K562 (cell line): ENCODE measurements around the gene MADD. TPM values are rescaled to one million over a fixed set of nuclear protein-coding genes. Genes with fewer than 3 reads are reported as not detected.
A peak's percentile ranks its signal among the peaks of the same experiment; 100 is the strongest.

Experiments
- CBFB ChIP-seq: sonication (generic); formaldehyde crosslinking; IDR thresholded peaks from 2 replicates; pipeline ENCODE4 v1.4.0; 2020; ENCODE audit warnings: mild to moderate bottlenecking, missing genetic modification reagents
- DDX20 ChIP-seq: fragments of 450-650 bp; IDR thresholded peaks from 2 replicates; pipeline ENCODE4 v1.6.1; 2016; ENCODE audit warnings: missing genetic modification characterization, low read depth, mild to moderate bottlenecking, missing compliant biosample characterization, moderate library complexity
- FOXP1 ChIP-seq: sonication (generic); formaldehyde crosslinking; IDR thresholded peaks from 2 replicates; pipeline ENCODE4 v1.8.0; 2022; ENCODE audit warnings: mild to moderate bottlenecking, missing genetic modification reagents
- GTF2F1 ChIP-seq: IDR thresholded peaks from 2 replicates; pipeline ENCODE4 v1.6.1; 2011; ENCODE audit warnings: low read depth, low read length, improper control_type of control experiment
- HNRNPH1 ChIP-seq: fragments of 200-400 bp; formaldehyde crosslinking; optimal IDR thresholded peaks from 2 replicates; pipeline ENCODE3; 2017; ENCODE audit warnings: low read depth, mild to moderate bottlenecking, low read length, moderate library complexity
- ILF3 ChIP-seq: fragments of 450-650 bp; IDR thresholded peaks from 2 replicates; pipeline ENCODE4 v1.6.1; 2018; ENCODE audit warnings: antibody characterized with exemption, mild to moderate bottlenecking, moderate library complexity, borderline replicate concordance
- LARP7 ChIP-seq: fragments of 450-650 bp; IDR thresholded peaks from 2 replicates; pipeline ENCODE4 v1.6.1; 2016
- MBD2 ChIP-seq: sonication (generic); IDR thresholded peaks from 2 replicates; pipeline ENCODE4 v1.6.1; 2016; ENCODE audit warnings: low read depth, borderline replicate concordance
- MTF1 ChIP-seq: fragments of 250-450 bp; sonication (Bioruptor Pico); IDR thresholded peaks from 2 replicates; pipeline ENCODE4 v1.9.0; 2021; ENCODE audit warnings: moderate library complexity, mild to moderate bottlenecking, inconsistent platforms, borderline replicate concordance
- RBM17 ChIP-seq: fragments of 200-400 bp; formaldehyde crosslinking; IDR thresholded peaks from 2 replicates; pipeline ENCODE4 v1.6.1; 2017; ENCODE audit warnings: low read depth, mild to moderate bottlenecking, low read length, borderline replicate concordance
- SREBF1 ChIP-seq: fragments of 150-350 bp; IDR thresholded peaks from 2 replicates; pipeline ENCODE4 v1.6.1; 2014; ENCODE audit warnings: antibody characterized with exemption, low read depth, low read length, borderline replicate concordance
- SUPT5H ChIP-seq: fragments of 450-650 bp; IDR thresholded peaks from 2 replicates; pipeline ENCODE4 v1.6.1; 2016
- ZBED1 ChIP-seq: IDR thresholded peaks from 2 replicates; pipeline ENCODE4 v1.6.1; 2014
- ZBTB8A ChIP-seq: fragments of 450-650 bp; IDR thresholded peaks from 2 replicates; pipeline ENCODE4 v1.6.1; 2018; ENCODE audit warnings: mild to moderate bottlenecking, moderate library complexity; ENCODE audit not compliant: partially characterized antibody
- ZKSCAN3 ChIP-seq: fragments of 250-450 bp; sonication (Bioruptor Pico); IDR thresholded peaks from 2 replicates; pipeline ENCODE4 v1.4.0; 2020
- ZNF133 ChIP-seq: fragments of 250-450 bp; sonication (Bioruptor Pico); IDR thresholded peaks from 2 replicates; pipeline ENCODE4 v1.4.0; 2020; ENCODE audit warnings: mild to moderate bottlenecking
- ZNF324 ChIP-seq: fragments of 250-450 bp; sonication (Bioruptor Pico); IDR thresholded peaks from 2 replicates; pipeline ENCODE4 v1.4.0; 2020; ENCODE audit warnings: mild to moderate bottlenecking
- ZNF445 ChIP-seq: fragments of 250-450 bp; sonication (Bioruptor Pico); IDR thresholded peaks from 2 replicates; pipeline ENCODE4 v1.4.0; 2020; ENCODE audit warnings: low read depth, mild to moderate bottlenecking, moderate library complexity
- ZNF561 ChIP-seq: fragments of 450-650 bp; formaldehyde crosslinking; conservative IDR thresholded peaks from 2 replicates; pipeline ENCODE4 v1.4.0; 2020; ENCODE audit warnings: mild to moderate bottlenecking, moderate library complexity
- ZNF57 ChIP-seq: fragments of 450-650 bp; formaldehyde crosslinking; IDR thresholded peaks from 2 replicates; pipeline ENCODE4 v1.4.0; 2020; ENCODE audit warnings: mild to moderate bottlenecking, moderate library complexity
- ZNF589 ChIP-seq: fragments of 200-800 bp; sonication (Bioruptor generic); IDR thresholded peaks from 2 replicates; pipeline ENCODE4 v1.6.1; 2016; ENCODE audit warnings: low read depth, missing genetic modification characterization, missing compliant biosample characterization
- ZNF644 ChIP-seq: fragments of 200-800 bp; sonication (Bioruptor generic); IDR thresholded peaks from 2 replicates; pipeline ENCODE4 v1.6.1; 2016; ENCODE audit warnings: low read depth, missing genetic modification characterization, missing compliant biosample characterization
- polyA plus RNA-seq, 8 experiments: library from polyadenylated mRNA; depleted of rRNA in 4 of 8; stranded (reverse) in 5 of 8; unstranded in 3 of 8; fragments of >200 nt; fragmentation: Nextera tagmentation in 2 of 8; fragmentation: Illumina TruSeq in 1 of 8; extraction: Ambion mirVana in 2 of 8; extraction: Trizol in 1 of 8; gene quantifications; 2 replicates each; pipeline versions ENCODE4 v1.2.1 to v1.2.3, GENCODE V29; 2011 to 2014; ENCODE audit warnings: inconsistent platforms in 1 of 8, missing spikeins in 1 of 8
- total RNA-seq, 7 experiments: library from RNA; depleted of rRNA in 6 of 7; stranded (reverse); fragments of >200 nt in 6 of 7; fragmentation: Illumina TruSeq in 2 of 7; extraction: Trizol in 2 of 7; gene quantifications; 2 replicates each; pipeline versions ENCODE4 v1.2.1 to v1.2.3, GENCODE V29; 2011 to 2021; ENCODE audit warnings: low replicate concordance in 1 of 7
- TF ChIP-seq, protein P1 (sequence below): fragments of 450-650 bp; IDR thresholded peaks from 2 replicates; pipeline ENCODE4 v1.6.1; 2017; ENCODE audit warnings: antibody characterized with exemption
- TF ChIP-seq, protein P2 (sequence below): sonication (generic); formaldehyde crosslinking; IDR thresholded peaks from 2 replicates; pipeline ENCODE4 v1.8.0; 2022; ENCODE audit warnings: missing genetic modification reagents, mild to moderate bottlenecking, borderline replicate concordance
- TF ChIP-seq, protein P3 (sequence below): fragments of 450-650 bp; conservative IDR thresholded peaks from 2 replicates; pipeline ENCODE4 v1.6.1; 2016; ENCODE audit warnings: missing genetic modification characterization, low read depth, mild to moderate bottlenecking, missing compliant biosample characterization, moderate library complexity

MADD gene
- total and polyA plus RNA-seq, 9 of the 15 experiments (the other 6 are each of a cell fraction or from before 2014, with no cell fraction given): 0.68 to 57.6 (median 33.6) TPM

DNA sequence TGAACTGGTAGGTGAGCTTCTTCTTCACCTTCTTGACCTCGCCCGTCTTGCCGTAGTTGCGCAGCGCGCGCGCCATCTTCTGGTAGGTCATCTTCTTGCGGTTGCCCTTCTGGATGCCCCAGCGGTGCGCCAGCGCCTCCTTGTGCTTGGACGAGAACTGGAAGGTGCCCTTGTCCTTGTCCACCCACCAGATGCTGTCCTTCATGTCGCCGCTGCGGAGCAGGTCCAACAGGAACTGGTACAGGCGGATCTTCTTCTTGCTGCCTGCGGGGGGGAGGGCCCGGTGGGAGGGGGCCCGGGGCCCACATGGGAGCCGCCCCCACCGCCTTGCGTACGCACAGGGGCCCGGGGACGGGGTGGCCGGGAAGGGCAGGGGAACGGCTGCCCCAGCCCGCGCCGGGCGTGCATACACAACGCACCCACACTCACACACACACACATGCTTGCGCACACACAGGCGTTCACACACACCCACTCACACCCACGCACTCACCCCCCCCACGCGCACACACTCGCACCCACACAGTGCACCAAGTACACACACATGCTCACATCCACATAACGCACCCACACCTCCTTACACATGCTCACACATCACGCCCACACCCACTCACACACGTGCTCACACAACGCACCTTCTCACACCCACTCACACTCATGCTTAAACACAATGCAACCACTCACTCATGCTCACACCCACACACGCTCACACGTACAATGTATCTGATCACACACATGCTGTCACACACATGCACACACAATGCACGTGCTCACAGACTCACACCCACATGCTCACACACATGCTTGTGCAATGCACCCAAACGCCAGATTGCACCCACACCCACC, 85.6 kb downstream of the MADD start (continued):
- TF ChIP-seq ZNF57: no peak
- no peak for TF ChIP-seq ZNF561 (CRISPR knock-in tag)
- TF ChIP-seq RBM17: no peak
- TF ChIP-seq ZKSCAN3 (CRISPR knock-in tag): no peak
- no peak for TF ChIP-seq GTF2F1
- TF ChIP-seq ZBED1: no peak
- TF ChIP-seq ILF3: no peak
- no peak; the same call in 1 of the 2 replicates for TF ChIP-seq ZNF589 (CRISPR knock-in tag)
- TF ChIP-seq LARP7: 0 out of 2 replicates have a peak, but pooled peaks have one; percentile 21
- TF ChIP-seq, protein P1, sequence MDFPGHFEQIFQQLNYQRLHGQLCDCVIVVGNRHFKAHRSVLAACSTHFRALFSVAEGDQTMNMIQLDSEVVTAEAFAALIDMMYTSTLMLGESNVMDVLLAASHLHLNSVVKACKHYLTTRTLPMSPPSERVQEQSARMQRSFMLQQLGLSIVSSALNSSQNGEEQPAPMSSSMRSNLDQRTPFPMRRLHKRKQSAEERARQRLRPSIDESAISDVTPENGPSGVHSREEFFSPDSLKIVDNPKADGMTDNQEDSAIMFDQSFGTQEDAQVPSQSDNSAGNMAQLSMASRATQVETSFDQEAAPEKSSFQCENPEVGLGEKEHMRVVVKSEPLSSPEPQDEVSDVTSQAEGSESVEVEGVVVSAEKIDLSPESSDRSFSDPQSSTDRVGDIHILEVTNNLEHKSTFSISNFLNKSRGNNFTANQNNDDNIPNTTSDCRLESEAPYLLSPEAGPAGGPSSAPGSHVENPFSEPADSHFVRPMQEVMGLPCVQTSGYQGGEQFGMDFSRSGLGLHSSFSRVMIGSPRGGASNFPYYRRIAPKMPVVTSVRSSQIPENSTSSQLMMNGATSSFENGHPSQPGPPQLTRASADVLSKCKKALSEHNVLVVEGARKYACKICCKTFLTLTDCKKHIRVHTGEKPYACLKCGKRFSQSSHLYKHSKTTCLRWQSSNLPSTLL: no peak
- TF ChIP-seq, protein P2, sequence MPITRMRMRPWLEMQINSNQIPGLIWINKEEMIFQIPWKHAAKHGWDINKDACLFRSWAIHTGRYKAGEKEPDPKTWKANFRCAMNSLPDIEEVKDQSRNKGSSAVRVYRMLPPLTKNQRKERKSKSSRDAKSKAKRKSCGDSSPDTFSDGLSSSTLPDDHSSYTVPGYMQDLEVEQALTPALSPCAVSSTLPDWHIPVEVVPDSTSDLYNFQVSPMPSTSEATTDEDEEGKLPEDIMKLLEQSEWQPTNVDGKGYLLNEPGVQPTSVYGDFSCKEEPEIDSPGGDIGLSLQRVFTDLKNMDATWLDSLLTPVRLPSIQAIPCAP (CRISPR knock-in tag): no peak
- TF ChIP-seq HNRNPH1: no peak
- TF ChIP-seq SREBF1: no peak
- TF ChIP-seq SUPT5H: 0 out of 2 replicates have a peak, but pooled peaks have one; percentile 40
- TF ChIP-seq ZNF133 (CRISPR knock-in tag): no peak
- TF ChIP-seq MBD2: no peak
- no peak for TF ChIP-seq FOXP1 (CRISPR knock-in tag)
- TF ChIP-seq, protein P3, sequence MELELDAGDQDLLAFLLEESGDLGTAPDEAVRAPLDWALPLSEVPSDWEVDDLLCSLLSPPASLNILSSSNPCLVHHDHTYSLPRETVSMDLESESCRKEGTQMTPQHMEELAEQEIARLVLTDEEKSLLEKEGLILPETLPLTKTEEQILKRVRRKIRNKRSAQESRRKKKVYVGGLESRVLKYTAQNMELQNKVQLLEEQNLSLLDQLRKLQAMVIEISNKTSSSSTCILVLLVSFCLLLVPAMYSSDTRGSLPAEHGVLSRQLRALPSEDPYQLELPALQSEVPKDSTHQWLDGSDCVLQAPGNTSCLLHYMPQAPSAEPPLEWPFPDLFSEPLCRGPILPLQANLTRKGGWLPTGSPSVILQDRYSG (tag): no peak
- no peak for TF ChIP-seq DDX20 (tag)
- TF ChIP-seq CBFB (CRISPR knock-in tag): peak; percentile 98
- no peak for TF ChIP-seq ZNF644
- no peak for TF ChIP-seq ZNF324 (CRISPR knock-in tag)
- no peak for TF ChIP-seq ZBTB8A
- no peak for TF ChIP-seq MTF1 (CRISPR knock-in tag)
- TF ChIP-seq ZNF445: no peak
